ENCODE results near the gene MPND. TPM values are rescaled to one million over a fixed set of nuclear protein-coding genes. Genes with fewer than 3 reads are reported as not detected.
A peak's percentile ranks its signal among the peaks of the same experiment; 100 is the strongest.

MPND gene
- total and polyA plus RNA-seq, 2 of the 13 experiments (the other 11 are each of a cell fraction or from before 2014, with no cell fraction given) = 10.8 to 15.8 TPM

- TF ChIP-seq ZNF598 (CRISPR knock-in tag; IDR thresholded peaks at IDR 0.05; ENCODE audit: borderline replicate concordance) (0 out of 2 replicates have a peak, but pooled peaks have one; percentile 21), MTF2 (CRISPR knock-in tag; IDR thresholded peaks at IDR 0.05; ENCODE audit: borderline replicate concordance) (no peak), ZMAT3 (CRISPR knock-in tag; conservative IDR thresholded peaks at IDR 0.05) (no peak), ZNF574 (CRISPR knock-in tag; IDR thresholded peaks at IDR 0.05) (peak; percentile 49; the same call in 1 of the 2 replicates), TAF1 (CRISPR knock-in tag; IDR thresholded peaks at IDR 0.05) (no peak), MXD4 (CRISPR knock-in tag; IDR thresholded peaks at IDR 0.05) (no peak), HOXA7 (CRISPR knock-in tag; IDR thresholded peaks at IDR 0.05) (no peak), THAP9 (CRISPR knock-in tag; IDR thresholded peaks at IDR 0.05; ENCODE audit: borderline replicate concordance) (no peak; the same call in 1 of the 2 replicates), ZHX2 (IDR thresholded peaks at IDR 0.05; ENCODE audit: low read depth) (no peak), ZHX2 (CRISPR knock-in tag; IDR thresholded peaks at IDR 0.05; ENCODE audit: borderline replicate concordance) (no peak), ATF7-NPFF (CRISPR knock-in tag; IDR thresholded peaks at IDR 0.05; ENCODE audit: low read depth) (no peak)
- TF ChIP-seq, protein P1, sequence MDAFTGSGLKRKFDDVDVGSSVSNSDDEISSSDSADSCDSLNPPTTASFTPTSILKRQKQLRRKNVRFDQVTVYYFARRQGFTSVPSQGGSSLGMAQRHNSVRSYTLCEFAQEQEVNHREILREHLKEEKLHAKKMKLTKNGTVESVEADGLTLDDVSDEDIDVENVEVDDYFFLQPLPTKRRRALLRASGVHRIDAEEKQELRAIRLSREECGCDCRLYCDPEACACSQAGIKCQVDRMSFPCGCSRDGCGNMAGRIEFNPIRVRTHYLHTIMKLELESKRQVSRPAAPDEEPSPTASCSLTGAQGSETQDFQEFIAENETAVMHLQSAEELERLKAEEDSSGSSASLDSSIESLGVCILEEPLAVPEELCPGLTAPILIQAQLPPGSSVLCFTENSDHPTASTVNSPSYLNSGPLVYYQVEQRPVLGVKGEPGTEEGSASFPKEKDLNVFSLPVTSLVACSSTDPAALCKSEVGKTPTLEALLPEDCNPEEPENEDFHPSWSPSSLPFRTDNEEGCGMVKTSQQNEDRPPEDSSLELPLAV (CRISPR knock-in tag; conservative IDR thresholded peaks at IDR 0.05; ENCODE audit: low read depth) = no peak
- TF ChIP-seq, protein P2, sequence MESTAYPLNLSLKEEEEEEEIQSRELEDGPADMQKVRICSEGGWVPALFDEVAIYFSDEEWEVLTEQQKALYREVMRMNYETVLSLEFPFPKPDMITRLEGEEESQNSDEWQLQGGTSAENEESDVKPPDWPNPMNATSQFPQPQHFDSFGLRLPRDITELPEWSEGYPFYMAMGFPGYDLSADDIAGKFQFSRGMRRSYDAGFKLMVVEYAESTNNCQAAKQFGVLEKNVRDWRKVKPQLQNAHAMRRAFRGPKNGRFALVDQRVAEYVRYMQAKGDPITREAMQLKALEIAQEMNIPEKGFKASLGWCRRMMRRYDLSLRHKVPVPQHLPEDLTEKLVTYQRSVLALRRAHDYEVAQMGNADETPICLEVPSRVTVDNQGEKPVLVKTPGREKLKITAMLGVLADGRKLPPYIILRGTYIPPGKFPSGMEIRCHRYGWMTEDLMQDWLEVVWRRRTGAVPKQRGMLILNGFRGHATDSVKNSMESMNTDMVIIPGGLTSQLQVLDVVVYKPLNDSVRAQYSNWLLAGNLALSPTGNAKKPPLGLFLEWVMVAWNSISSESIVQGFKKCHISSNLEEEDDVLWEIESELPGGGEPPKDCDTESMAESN (CRISPR knock-in tag; conservative IDR thresholded peaks at IDR 0.05) = no peak
Measured at GRCh38 chr19:4385291-4386040, 42.1 kb downstream of the MPND start (continued).

All from HepG2 (cell line).